ENCODE data around the gene OLFML1. TPM values are rescaled to one million over a fixed set of nuclear protein-coding genes. Genes with fewer than 3 reads are reported as not detected.

Gene OLFML1
- total and polyA plus RNA-seq, 10 of the 15 experiments (the other 5 are each of a cell fraction or from before 2014, with no cell fraction given) = 0.04 to 0.71 (median 0.21) TPM; not detected in 6

DNA sequence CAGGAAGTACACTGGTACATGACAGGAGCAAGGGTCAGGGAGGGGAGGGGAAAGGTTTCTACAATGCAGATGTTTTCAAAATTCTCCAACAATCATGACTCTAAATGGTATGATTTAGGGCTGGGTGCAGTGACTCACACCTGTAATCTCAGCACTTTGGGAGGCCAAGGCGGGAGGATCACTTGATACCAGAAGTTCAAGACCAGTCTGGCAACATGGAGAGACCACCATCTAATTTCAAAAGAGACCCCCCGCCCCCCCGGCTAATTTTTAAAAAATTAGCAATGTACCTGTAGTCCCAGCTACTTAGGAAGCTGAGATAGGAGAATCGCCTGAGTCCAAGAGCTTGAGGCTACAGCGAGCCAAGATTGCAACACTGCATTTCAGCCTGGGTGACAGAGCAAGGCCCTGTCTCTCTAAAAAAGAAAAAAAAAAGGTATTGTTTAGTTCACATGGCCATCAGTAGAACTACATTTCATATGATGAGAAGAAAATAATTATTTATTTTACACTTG lies 15.9 kb upstream of the OLFML1 start:
- H3K4me1 ChIP-seq (ENCODE audit: control insufficient read depth, insufficient read depth, low read length) = peaks cover 10% of the 10 kb centered on the region
- 88% methylated on average over 5 of the region's 5 CpGs for WGBS (ENCODE audit: insufficient coverage, insufficient replicate concordance, low lambda C conversion rate, missing lambda C conversion rate)
- ChIA-PET SMC1A (ENCODE audit: uncharacterized antibody, unreplicated experiment) (interaction anchor here (1.1 to 1.3 kb wide), 2 partner anchors 16 to 24 kb away, joined by 4 to 5 read pairs; partner anchors contain the start of gene OLFML1), POLR2A (interaction anchor here (1.5 kb wide), 1 partner anchor 42 kb away, joined by 3 read pairs; no protein-coding TSS in a partner anchor), RAD21 (ENCODE audit: unreplicated experiment) (interaction anchor here (1.4 kb wide), 2 partner anchors 32 to 117 kb away, joined by 3 to 6 read pairs; no protein-coding TSS in a partner anchor), CTCF (interaction anchor here (0.7 kb wide), 1 partner anchor 52 kb away, joined by 3 read pairs; no protein-coding TSS in a partner anchor)
- H3K9me3 ChIP-seq (replicated peaks; ENCODE audit: control insufficient read depth, insufficient read depth, low read length) = no peaks in the 10 kb centered on the region
- no peaks in the 10 kb centered on the region for H3K27me3 ChIP-seq (replicated peaks in 1 of 2; ENCODE audit: control insufficient read depth in 2 of 2, insufficient read depth in 2 of 2, low read length in 1 of 2)
- no peak for ATAC-seq
- FAIRE-seq = no peak
- no peak overlapping the region for H3K27ac ChIP-seq (ENCODE audit: control insufficient read depth, insufficient read depth)
- H3K4me3 ChIP-seq = no peak overlapping the region
- H4K20me1 ChIP-seq (ENCODE audit: control insufficient read depth, insufficient read depth) = no peaks in the 10 kb centered on the region
- in situ Hi-C loops (cut with MboI) = no loop called here
- no peak overlapping the region for H3K9ac ChIP-seq (ENCODE audit: control insufficient read depth, insufficient read depth, low read length)
- no peaks in the 10 kb centered on the region for H3K36me3 ChIP-seq (ENCODE audit: control insufficient read depth in 2 of 2, insufficient read depth in 2 of 2, low read length in 1 of 2)
- H2AFZ ChIP-seq (ENCODE audit: control insufficient read depth, low read depth, low read length) = no peak overlapping the region
- no TSS peak for BruUV-seq (replicated peaks)
- no peak for TF ChIP-seq FOXK2 (IDR thresholded peaks at IDR 0.05)
- TF ChIP-seq, protein P1, sequence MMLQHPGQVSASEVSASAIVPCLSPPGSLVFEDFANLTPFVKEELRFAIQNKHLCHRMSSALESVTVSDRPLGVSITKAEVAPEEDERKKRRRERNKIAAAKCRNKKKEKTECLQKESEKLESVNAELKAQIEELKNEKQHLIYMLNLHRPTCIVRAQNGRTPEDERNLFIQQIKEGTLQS (IDR thresholded peaks at IDR 0.05; ENCODE audit: borderline replicate concordance, extremely low read depth, low read depth, low read length) = no peak
- intact Hi-C loops (cut with micrococcal nuclease; ENCODE audit: unreplicated experiment) = no loop called here
- no peak for DNase-seq (ENCODE audit: low read depth, low spot score)
- H3K79me2 ChIP-seq (ENCODE audit: control insufficient read depth, insufficient read depth, low read length) = no peaks in the 10 kb centered on the region
- no peak overlapping the region for H3K4me2 ChIP-seq (ENCODE audit: control insufficient read depth, insufficient read depth)

DNA sequence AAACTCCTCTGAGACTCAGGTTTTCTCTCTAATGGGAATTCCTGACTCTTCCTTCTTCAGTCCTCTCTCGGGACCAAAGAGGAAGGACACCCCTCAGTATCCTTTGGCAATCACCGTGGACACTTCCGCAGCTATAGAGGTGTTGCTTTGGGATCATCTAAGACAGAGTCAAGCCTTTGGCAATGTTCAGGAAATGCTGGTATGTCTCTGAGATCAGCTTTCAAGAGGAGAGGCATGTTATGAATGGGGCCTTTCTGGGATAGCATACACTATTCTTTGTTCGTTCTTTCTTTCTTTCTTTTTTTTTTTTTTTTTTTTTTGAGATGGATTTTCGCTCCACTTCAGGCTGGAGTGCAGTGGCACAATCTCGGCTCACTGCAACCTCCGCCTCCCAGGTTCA lies 14.2 kb upstream of the OLFML1 start:
- no TSS peak for BruUV-seq (replicated peaks)
- POLR2A ChIA-PET = no interaction called here
- Histone ChIP-seq H3K9me3 (replicated peaks; ENCODE audit: control insufficient read depth, insufficient read depth, low read length) (no peaks in the 10 kb centered on the region), H3K4me2 (ENCODE audit: control insufficient read depth, insufficient read depth) (no peak overlapping the region), H3K36me3 (ENCODE audit: control insufficient read depth in 2 of 2, insufficient read depth in 2 of 2, low read length in 1 of 2) (no peaks in the 10 kb centered on the region), H3K27ac (ENCODE audit: control insufficient read depth, insufficient read depth) (no peak overlapping the region), H3K79me2 (ENCODE audit: control insufficient read depth, insufficient read depth, low read length) (no peaks in the 10 kb centered on the region), H3K4me1 (ENCODE audit: control insufficient read depth, insufficient read depth, low read length) (peaks cover 10% of the 10 kb centered on the region), H3K4me3 (no peak overlapping the region), H3K27me3 (replicated peaks in 1 of 2; ENCODE audit: control insufficient read depth in 2 of 2, insufficient read depth in 2 of 2, low read length in 1 of 2) (no peaks in the 10 kb centered on the region), H3K9ac (ENCODE audit: control insufficient read depth, insufficient read depth, low read length) (no peak overlapping the region), H2AFZ (ENCODE audit: control insufficient read depth, low read depth, low read length) (no peak overlapping the region), H4K20me1 (ENCODE audit: control insufficient read depth, insufficient read depth) (no peaks in the 10 kb centered on the region)
- TF ChIP-seq, protein P2, sequence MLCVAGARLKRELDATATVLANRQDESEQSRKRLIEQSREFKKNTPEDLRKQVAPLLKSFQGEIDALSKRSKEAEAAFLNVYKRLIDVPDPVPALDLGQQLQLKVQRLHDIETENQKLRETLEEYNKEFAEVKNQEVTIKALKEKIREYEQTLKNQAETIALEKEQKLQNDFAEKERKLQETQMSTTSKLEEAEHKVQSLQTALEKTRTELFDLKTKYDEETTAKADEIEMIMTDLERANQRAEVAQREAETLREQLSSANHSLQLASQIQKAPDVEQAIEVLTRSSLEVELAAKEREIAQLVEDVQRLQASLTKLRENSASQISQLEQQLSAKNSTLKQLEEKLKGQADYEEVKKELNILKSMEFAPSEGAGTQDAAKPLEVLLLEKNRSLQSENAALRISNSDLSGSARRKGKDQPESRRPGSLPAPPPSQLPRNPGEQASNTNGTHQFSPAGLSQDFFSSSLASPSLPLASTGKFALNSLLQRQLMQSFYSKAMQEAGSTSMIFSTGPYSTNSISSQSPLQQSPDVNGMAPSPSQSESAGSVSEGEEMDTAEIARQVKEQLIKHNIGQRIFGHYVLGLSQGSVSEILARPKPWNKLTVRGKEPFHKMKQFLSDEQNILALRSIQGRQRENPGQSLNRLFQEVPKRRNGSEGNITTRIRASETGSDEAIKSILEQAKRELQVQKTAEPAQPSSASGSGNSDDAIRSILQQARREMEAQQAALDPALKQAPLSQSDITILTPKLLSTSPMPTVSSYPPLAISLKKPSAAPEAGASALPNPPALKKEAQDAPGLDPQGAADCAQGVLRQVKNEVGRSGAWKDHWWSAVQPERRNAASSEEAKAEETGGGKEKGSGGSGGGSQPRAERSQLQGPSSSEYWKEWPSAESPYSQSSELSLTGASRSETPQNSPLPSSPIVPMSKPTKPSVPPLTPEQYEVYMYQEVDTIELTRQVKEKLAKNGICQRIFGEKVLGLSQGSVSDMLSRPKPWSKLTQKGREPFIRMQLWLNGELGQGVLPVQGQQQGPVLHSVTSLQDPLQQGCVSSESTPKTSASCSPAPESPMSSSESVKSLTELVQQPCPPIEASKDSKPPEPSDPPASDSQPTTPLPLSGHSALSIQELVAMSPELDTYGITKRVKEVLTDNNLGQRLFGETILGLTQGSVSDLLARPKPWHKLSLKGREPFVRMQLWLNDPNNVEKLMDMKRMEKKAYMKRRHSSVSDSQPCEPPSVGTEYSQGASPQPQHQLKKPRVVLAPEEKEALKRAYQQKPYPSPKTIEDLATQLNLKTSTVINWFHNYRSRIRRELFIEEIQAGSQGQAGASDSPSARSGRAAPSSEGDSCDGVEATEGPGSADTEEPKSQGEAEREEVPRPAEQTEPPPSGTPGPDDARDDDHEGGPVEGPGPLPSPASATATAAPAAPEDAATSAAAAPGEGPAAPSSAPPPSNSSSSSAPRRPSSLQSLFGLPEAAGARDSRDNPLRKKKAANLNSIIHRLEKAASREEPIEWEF (IDR thresholded peaks at IDR 0.05; ENCODE audit: insufficient replicate concordance, low read depth, low read length) = no peak
- TF ChIP-seq ZZZ3 (IDR thresholded peaks at IDR 0.05; ENCODE audit: control insufficient read depth, insufficient read length, low read depth) (no peak), SMAD1 (IDR thresholded peaks at IDR 0.05; ENCODE audit: low read depth, partially characterized antibody) (no peak), ATF7 (IDR thresholded peaks at IDR 0.05; ENCODE audit: low read depth) (no peak), POLR2AphosphoS2 (IDR thresholded peaks at IDR 0.05; ENCODE audit: low read depth, low read length) (no peak)
- intact Hi-C loops (cut with micrococcal nuclease; ENCODE audit: unreplicated experiment) = no loop called here
- WGBS (ENCODE audit: insufficient coverage, insufficient replicate concordance, low lambda C conversion rate, missing lambda C conversion rate) = 85% methylated on average over 6 of the region's 7 CpGs
- SMC1A ChIA-PET (ENCODE audit: uncharacterized antibody, unreplicated experiment) = interaction anchor here (1.1 to 3.5 kb wide), 6 partner anchors 9 to 39 kb away, joined by 3 to 15 read pairs (median 5); no protein-coding TSS in a partner anchor
- RAD21 ChIA-PET (ENCODE audit: unreplicated experiment) = interaction anchor here (2.6 kb wide), 1 partner anchor 41 kb away, joined by 19 read pairs; the partner anchor contains the start of gene PPFIBP2
- CTCF ChIA-PET = interaction anchor here (0.9 to 3.6 kb wide), 5 partner anchors 8 to 42 kb away, joined by 3 to 12 read pairs (median 4); partner anchors contain the start of gene PPFIBP2
- FAIRE-seq (no peak), DNase-seq (ENCODE audit: low read depth, low spot score) (no peak), ATAC-seq (no peak)
- in situ Hi-C loops (cut with MboI) = no loop called here
